ENCODE measurements around the gene RAD51D. TPM values are rescaled to one million over a fixed set of nuclear protein-coding genes. Genes with fewer than 3 reads are reported as not detected.
"Not testable (repeated sequence)": the region's sequence is repeated elsewhere in the genome, so short reads cannot be mapped to it uniquely, and the experiment has no call there.

The RAD51D gene
- 31.4 and 37.6 TPM in 2 replicates for total RNA-seq

GRCh38 chr17:35119370-35120165 lies at the start of gene RAD51D:
Gene RAD51D (minus strand): TSS chr17:35119860. CDS start chr17:35119613, 247 bp downstream.
- intact Hi-C loops (cut with micrococcal nuclease) = loop anchor here (1.0 to 2.0 kb wide), 5 partner anchors 30 to 699 kb away; partner anchors contain the start of gene LIG3

GRCh38 chr17:35167666-35168065 lies 48.0 kb upstream of the RAD51D start:
- intact Hi-C loops (cut with micrococcal nuclease) = no loop called here

- intact Hi-C loops (cut with micrococcal nuclease) = no loop called here
Observed at GRCh38 chr17:35167046-35167445, 47.4 kb upstream of the RAD51D start.

- intact Hi-C loops (cut with micrococcal nuclease) = no loop called here
Observed at GRCh38 chr17:35166526-35166925, 46.9 kb upstream of the RAD51D start.

- intact Hi-C loops (cut with micrococcal nuclease) = no loop called here
Observed at GRCh38 chr17:35164716-35165115, 45.1 kb upstream of the RAD51D start.

- intact Hi-C loops (cut with micrococcal nuclease) = no loop called here
Observed at GRCh38 chr17:35163886-35164285, 44.2 kb upstream of the RAD51D start.

GRCh38 chr17:35162755-35163154 lies 43.1 kb upstream of the RAD51D start:
- intact Hi-C loops (cut with micrococcal nuclease) = no loop called here

- intact Hi-C loops (cut with micrococcal nuclease) = no loop called here
Observed at GRCh38 chr17:35161281-35161761, 41.7 kb upstream of the RAD51D start.

GRCh38 chr17:35160354-35161201 lies 40.9 kb upstream of the RAD51D start:
- intact Hi-C loops (cut with micrococcal nuclease) = no loop called here

GRCh38 chr17:35159940-35160339 lies 40.3 kb upstream of the RAD51D start:
- intact Hi-C loops (cut with micrococcal nuclease) = no loop called here

- intact Hi-C loops (cut with micrococcal nuclease) = no loop called here
Observed at GRCh38 chr17:35155246-35155645, 35.6 kb upstream of the RAD51D start.

- intact Hi-C loops (cut with micrococcal nuclease) = no loop called here
Observed at GRCh38 chr17:35154196-35155165, 34.8 kb upstream of the RAD51D start.

- intact Hi-C loops (cut with micrococcal nuclease) = no loop called here
Observed at GRCh38 chr17:35152421-35153140, 32.9 kb upstream of the RAD51D start.

- intact Hi-C loops (cut with micrococcal nuclease) = not testable (repeated sequence)
Observed at GRCh38 chr17:35151080-35151479, 31.4 kb upstream of the RAD51D start.

GRCh38 chr17:35149941-35150340 lies 30.3 kb upstream of the RAD51D start:
- intact Hi-C loops (cut with micrococcal nuclease) = loop anchor here (10.0 kb wide), 1 partner anchor 595 kb away; no protein-coding TSS in a partner anchor

- intact Hi-C loops (cut with micrococcal nuclease) = loop anchor here (10.0 kb wide), 1 partner anchor 597 kb away; no protein-coding TSS in a partner anchor
Observed at GRCh38 chr17:35148144-35148543, 28.5 kb upstream of the RAD51D start.

- intact Hi-C loops (cut with micrococcal nuclease) = loop anchor here (10.0 kb wide), 1 partner anchor 597 kb away; no protein-coding TSS in a partner anchor
Observed at GRCh38 chr17:35147375-35147905, 27.8 kb upstream of the RAD51D start, which contains the start of gene UNC45B. Gene UNC45B (plus strand): TSS chr17:35147817. CDS start chr17:35148264, 447 bp downstream.

GRCh38 chr17:35146214-35146833 lies 26.7 kb upstream of the RAD51D start:
- intact Hi-C loops (cut with micrococcal nuclease) = loop anchor here (10.0 kb wide), 1 partner anchor 598 kb away; no protein-coding TSS in a partner anchor

GRCh38 chr17:35144840-35145239 lies 25.2 kb upstream of the RAD51D start:
- intact Hi-C loops (cut with micrococcal nuclease) = loop anchor here (5.0 to 10.0 kb wide), 2 partner anchors 442 to 600 kb away; partner anchors contain the start of gene AP2B1

All from T-helper 2 cell treated with Interferon-gamma antibody and Interleukin-4, amounts not matched to agents 100 ng/mL and 5 ng/mL, for 36 hours (primary cell).